HG02610 (cell line): ENCODE data around the gene IFNL4.

Source experiments
- ATAC-seq: cut with Tn5 transposase; IDR thresholded peaks from one replicate; pipeline ENCODE4 v1.9.1; 2021; ENCODE audit warnings: mild to moderate bottlenecking, moderate library complexity; ENCODE audit not compliant: unreplicated experiment

Gene IFNL4

DNA sequence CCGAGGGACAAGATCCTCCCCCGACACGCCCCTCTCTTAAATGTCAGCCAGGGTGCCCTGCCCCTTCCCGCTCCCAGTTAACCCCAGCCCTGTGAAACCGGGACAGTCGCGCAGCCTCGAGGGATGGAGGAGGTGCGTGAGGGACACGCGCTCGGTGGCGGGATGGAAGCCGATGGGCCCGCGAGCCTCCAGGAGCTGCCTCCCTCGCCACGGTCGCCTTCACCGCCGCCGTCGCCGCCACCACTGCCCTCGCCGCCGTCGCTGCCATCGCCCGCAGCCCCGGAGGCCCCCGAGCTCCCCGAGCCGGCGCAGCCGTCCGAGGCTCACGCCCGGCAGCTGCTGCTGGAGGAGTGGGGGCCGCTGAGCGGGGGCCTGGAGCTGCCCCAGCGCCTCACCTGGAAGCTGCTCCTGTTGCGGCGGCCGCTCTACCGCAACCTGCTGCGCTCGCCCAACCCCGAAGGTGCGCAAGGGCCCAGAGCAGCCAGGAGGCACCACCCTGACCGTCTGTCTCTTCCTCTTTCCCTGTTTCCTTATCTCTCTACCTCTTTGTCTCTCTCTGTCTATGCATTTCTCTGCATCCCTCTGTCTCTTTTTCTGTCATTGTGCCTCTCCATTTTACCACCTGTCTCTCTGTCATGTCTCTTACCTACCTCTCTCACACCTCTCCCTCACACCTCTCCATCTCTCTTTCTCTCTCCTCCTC, 51.6 kb downstream of the IFNL4 start, which contains the start of gene NCCRP1:
TSS of gene NCCRP1 (plus strand) at position 105 of the 703 bp plus-strand sequence. CDS start at position 124, 19 bp downstream.
- ATAC-seq = no peak

DNA sequence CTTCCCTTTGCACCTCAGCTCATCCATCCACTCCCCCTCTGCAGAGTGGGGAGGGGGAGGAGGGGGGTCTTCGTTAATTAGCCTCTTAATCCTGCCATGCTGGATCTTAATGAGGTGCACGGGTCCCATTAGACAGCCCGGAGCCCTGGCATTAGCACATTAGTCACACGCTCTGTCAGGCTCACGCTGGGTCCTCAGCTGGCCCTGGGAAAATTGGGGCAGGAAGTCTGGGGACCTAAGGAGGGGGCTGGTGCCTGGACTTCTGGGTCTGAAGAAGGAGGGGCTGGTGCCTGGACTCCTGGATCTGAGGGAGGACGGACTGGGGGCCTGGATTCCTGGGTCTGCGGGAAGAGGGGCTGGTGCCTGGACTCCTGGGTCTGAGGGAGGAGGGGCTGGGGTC, 52.3 kb downstream of the IFNL4 start:
- ATAC-seq = no peak
